ENCODE data around the gene KIF9. TPM values are rescaled to one million over a fixed set of nuclear protein-coding genes. Genes with fewer than 3 reads are reported as not detected.

The KIF9 gene
- total and polyA plus RNA-seq, 8 donors = under 0.01 to 46.3 (median 12.8) TPM; not detected in 1

GRCh38 chr3:47274652-47275051, 7.9 kb downstream of the KIF9 start:
- DNase-seq = no peak
- TF ChIP-seq, protein P1, sequence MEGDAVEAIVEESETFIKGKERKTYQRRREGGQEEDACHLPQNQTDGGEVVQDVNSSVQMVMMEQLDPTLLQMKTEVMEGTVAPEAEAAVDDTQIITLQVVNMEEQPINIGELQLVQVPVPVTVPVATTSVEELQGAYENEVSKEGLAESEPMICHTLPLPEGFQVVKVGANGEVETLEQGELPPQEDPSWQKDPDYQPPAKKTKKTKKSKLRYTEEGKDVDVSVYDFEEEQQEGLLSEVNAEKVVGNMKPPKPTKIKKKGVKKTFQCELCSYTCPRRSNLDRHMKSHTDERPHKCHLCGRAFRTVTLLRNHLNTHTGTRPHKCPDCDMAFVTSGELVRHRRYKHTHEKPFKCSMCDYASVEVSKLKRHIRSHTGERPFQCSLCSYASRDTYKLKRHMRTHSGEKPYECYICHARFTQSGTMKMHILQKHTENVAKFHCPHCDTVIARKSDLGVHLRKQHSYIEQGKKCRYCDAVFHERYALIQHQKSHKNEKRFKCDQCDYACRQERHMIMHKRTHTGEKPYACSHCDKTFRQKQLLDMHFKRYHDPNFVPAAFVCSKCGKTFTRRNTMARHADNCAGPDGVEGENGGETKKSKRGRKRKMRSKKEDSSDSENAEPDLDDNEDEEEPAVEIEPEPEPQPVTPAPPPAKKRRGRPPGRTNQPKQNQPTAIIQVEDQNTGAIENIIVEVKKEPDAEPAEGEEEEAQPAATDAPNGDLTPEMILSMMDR (IDR thresholded peaks at IDR 0.05) = no peak
- TF ChIP-seq POLR2A (IDR thresholded peaks at IDR 0.05) (no peak), POLR2AphosphoS5 (IDR thresholded peaks at IDR 0.05) (no peak), EP300 (IDR thresholded peaks at IDR 0.05) (no peak)
- no peak overlapping the region for H3K4me3 ChIP-seq
- intact Hi-C loops (cut with DNase I; ENCODE audit: low total_unique reads) = no loop called here
- no peaks in the 10 kb centered on the region for H3K4me1 ChIP-seq
- no peaks in the 10 kb centered on the region for H3K27me3 ChIP-seq
- peaks cover 0 to 26% (median 15%) of the 10 kb centered on the region in 4 donors for H3K36me3 ChIP-seq
- H3K27ac ChIP-seq = no peak overlapping the region
- H3K9me3 ChIP-seq = no peaks in the 10 kb centered on the region
- WGBS, 5 donors = 87 to 96% (median 93%) methylated on average over 2 of the region's 2 CpGs

- Histone ChIP-seq H3K27me3 (no peaks in the 10 kb centered on the region), H3K9me3 (no peaks in the 10 kb centered on the region), H3K4me1 (no peaks in the 10 kb centered on the region), H3K36me3 (peaks cover 0 to 26% (median 15%) of the 10 kb centered on the region in 4 donors), H3K27ac (no peak overlapping the region), H3K4me3 (no peak overlapping the region)
- intact Hi-C loops (cut with DNase I; ENCODE audit: low total_unique reads) = no loop called here
- 84 to 91% (median 87%) methylated on average over 5 of the region's 5 CpGs for whole genome bisulfite sequencing, 5 donors
- no peak for DNase-seq
- no peak for TF ChIP-seq EP300 (IDR thresholded peaks at IDR 0.05)
- no peak for TF ChIP-seq POLR2AphosphoS5 (IDR thresholded peaks at IDR 0.05)
- TF ChIP-seq, protein P1 (IDR thresholded peaks at IDR 0.05) = no peak
- no peak for TF ChIP-seq POLR2A (IDR thresholded peaks at IDR 0.05)
These were observed 9.0 kb downstream of the KIF9 start for GRCh38 chr3:47273564-47273963.

DNA sequence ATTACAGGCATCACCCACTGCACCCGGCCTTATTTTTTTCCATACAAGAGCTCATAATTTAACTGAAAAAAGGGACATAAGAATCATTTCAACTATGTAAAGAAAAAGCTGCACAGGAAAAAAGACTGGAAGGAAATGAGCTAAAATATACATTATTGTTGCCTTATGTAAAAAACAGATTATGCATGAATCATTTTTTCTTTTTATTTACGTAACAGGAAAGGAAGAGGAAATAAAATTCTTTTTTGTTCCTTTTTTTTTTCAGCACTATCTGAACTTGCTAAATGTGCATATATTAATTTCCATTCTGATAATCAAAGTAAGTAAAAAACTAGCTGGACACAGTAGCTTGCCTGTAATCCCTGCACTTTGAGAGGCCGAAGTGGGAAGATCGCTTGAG, 12.1 kb downstream of the KIF9 start:
- peaks cover 0 to 11% (median 4%) of the 10 kb centered on the region in 4 donors for H3K4me1 ChIP-seq
- H3K9me3 ChIP-seq = no peaks in the 10 kb centered on the region
- 93 to 95% (median 95%) methylated on average over 4 of the region's 4 CpGs for WGBS, 5 donors
- no peak overlapping the region for H3K27ac ChIP-seq
- H3K27me3 ChIP-seq = no peaks in the 10 kb centered on the region
- no peak for DNase-seq
- intact Hi-C loops (cut with DNase I; ENCODE audit: low total_unique reads) = no loop called here
- H3K4me3 ChIP-seq = no peak overlapping the region
- H3K36me3 ChIP-seq = peaks cover 0 to 26% (median 8%) of the 10 kb centered on the region in 4 donors
- TF ChIP-seq EP300 (IDR thresholded peaks at IDR 0.05) (no peak), POLR2AphosphoS5 (IDR thresholded peaks at IDR 0.05) (no peak), POLR2A (IDR thresholded peaks at IDR 0.05) (no peak)
- TF ChIP-seq, protein P1 (IDR thresholded peaks at IDR 0.05) = no peak

- Histone ChIP-seq H3K36me3 (peaks cover 0 to 4% (median 0%) of the 10 kb centered on the region in 4 donors), H3K27me3 (no peaks in the 10 kb centered on the region), H3K4me3 (no peak overlapping the region), H3K4me1 (peaks cover 0 to 11% (median 4%) of the 10 kb centered on the region in 4 donors), H3K27ac (no peak overlapping the region), H3K9me3 (no peaks in the 10 kb centered on the region)
- intact Hi-C loops (cut with DNase I; ENCODE audit: low total_unique reads) = no loop called here
- no peak for DNase-seq
- TF ChIP-seq, protein P1 (IDR thresholded peaks at IDR 0.05) = no peak
- TF ChIP-seq EP300 (IDR thresholded peaks at IDR 0.05) = no peak
- no peak for TF ChIP-seq POLR2AphosphoS5 (IDR thresholded peaks at IDR 0.05)
- TF ChIP-seq POLR2A (IDR thresholded peaks at IDR 0.05) = no peak
These were observed 15.1 kb downstream of the KIF9 start for GRCh38 chr3:47267490-47267824.
